Kidney (tissue), 14 donors: ENCODE measurements around the gene MZF1. TPM values are rescaled to one million over a fixed set of nuclear protein-coding genes. Genes with fewer than 3 reads are reported as not detected.

Experiments
- DNase-seq, 5 donors: peaks; one replicate each; pipeline ENCODE4 v3.0.0-alpha.2; 2013 to 2020
- FAIRE-seq: peaks from 2 replicates; lab custom pipeline; 2012; peaks lifted over from hg19 to GRCh38; lab: Jason Lieb, UNC
- H3K27ac ChIP-seq, 2 donors: one replicate each; pipeline ENCODE4 v1.7.0; 2013; ENCODE audit warnings: low read depth in 2 of 2, low read length in 2 of 2, inconsistent platforms in 1 of 2
- H3K27me3 ChIP-seq: one replicate; pipeline ENCODE4 v1.7.1; 2013; ENCODE audit warnings: low read length, inconsistent platforms; ENCODE audit not compliant: control insufficient read depth, insufficient read depth
- H3K36me3 ChIP-seq, 3 donors: one replicate each; pipeline versions ENCODE4 v1.7.0 to v1.7.1; 2013; ENCODE audit warnings: low read length in 3 of 3, control low read depth in 1 of 3, inconsistent platforms in 1 of 3; ENCODE audit not compliant: insufficient read depth in 3 of 3, control insufficient read depth in 2 of 3
- H3K4me1 ChIP-seq, 3 donors: one replicate each; pipeline versions ENCODE4 v1.7.0 to v1.7.1; 2013; ENCODE audit warnings: low read length in 3 of 3, inconsistent platforms in 1 of 3, low read depth in 1 of 3; ENCODE audit not compliant: control insufficient read depth in 2 of 3, insufficient read depth in 2 of 3
- H3K4me3 ChIP-seq, 3 donors: one replicate each; pipeline versions ENCODE4 v1.7.0 to v1.8.1; 2013; ENCODE audit warnings: low read length in 3 of 3, control low read depth in 1 of 3, inconsistent platforms in 1 of 3
- H3K9ac ChIP-seq, 3 donors: one replicate each; pipeline versions ENCODE4 v1.7.0 to v1.7.1; 2013; ENCODE audit warnings: low read length in 3 of 3, control low read depth in 1 of 3, inconsistent platforms in 1 of 3
- H3K9me3 ChIP-seq, 3 donors: one replicate each; pipeline versions ENCODE4 v1.7.0 to v1.7.1; 2013; ENCODE audit warnings: low read length in 3 of 3, control low read depth in 1 of 3, inconsistent platforms in 1 of 3; ENCODE audit not compliant: control insufficient read depth in 2 of 3, insufficient read depth in 1 of 3
- CTCF ChIP-seq: IDR thresholded peaks from 3 replicates; pipeline ENCODE4 v1.5.1; 2012; ENCODE audit warnings: mild to moderate bottlenecking, moderate library complexity, borderline replicate concordance; ENCODE audit not compliant: insufficient read depth; ENCODE audit errors: extremely low read depth
- intact Hi-C: fragments of 100-400 bp; cut with DNase I; formaldehyde crosslinking; loops from one replicate; pipeline ENCODE4 v1.11.1; 2022
- polyA plus RNA-seq: library from polyadenylated mRNA; stranded (reverse); fragments of 350-450 nt; fragmentation: Illumina TruSeq; extraction: RNeasy Lipid Tissue Mini Kit (QIAGEN cat#74804); gene quantifications from one replicate; pipeline ENCODE4 v1.2.3, GENCODE V29; 2014; ENCODE audit warnings: low read depth, low replicate concordance; ENCODE audit not compliant: insufficient read depth
- total RNA-seq: library from RNA; stranded (reverse); fragmentation: NEBNext Ultra II Directional; extraction: Animal tissue kit (Norgen Biotek cat#: 25700); gene quantifications from one replicate; pipeline ENCODE4 v1.2.1, GENCODE V29; 2021
- donor health status: control.
- donor health status: control.
- donor health status: control.
- donor health status: control.
- donor health status: control.
- donor health status: DM: yes; HTN: yes; CAD: no.
- donor health status: Normal renal cell carcinoma (clear cell type).

MZF1 gene
- total and polyA plus RNA-seq, 2 donors from 2014 or later, result 12.9 to 38.6 TPM

DNA sequence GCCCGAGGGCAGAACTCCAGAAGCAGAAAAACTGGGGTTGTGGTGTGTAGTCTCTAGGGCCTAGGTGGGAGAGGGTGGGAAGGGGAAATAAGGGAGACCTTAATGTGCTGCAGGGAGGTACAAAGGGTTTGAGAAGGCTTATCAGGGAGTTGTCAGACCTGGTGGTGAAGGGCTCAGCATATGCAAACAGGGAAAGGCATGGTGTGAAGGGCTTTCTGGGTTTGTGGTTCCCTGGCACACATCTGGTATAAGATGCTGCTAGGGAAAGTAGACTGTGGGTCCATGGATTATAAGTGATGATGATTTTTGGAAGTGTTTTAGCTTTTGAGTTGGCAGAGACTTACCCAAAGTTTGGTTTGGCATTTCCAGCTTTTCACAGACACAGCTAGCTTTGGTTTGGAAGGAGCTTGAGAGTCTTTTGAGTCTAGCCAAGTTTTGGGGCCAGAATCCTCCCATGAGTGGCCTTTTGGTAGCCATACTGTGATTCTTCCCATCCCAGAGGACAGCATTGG, 27.1 kb downstream of the MZF1 start:
- TF ChIP-seq CTCF, result no peak
- Histone ChIP-seq H3K36me3 (peaks cover 14 to 50% (median 36%) of the 10 kb centered on the region in 3 donors), H3K9ac (peak overlapping the region in 2 of 3 donors; percentile 80 to 87), H3K9me3 (no peaks in the 10 kb centered on the region), H3K4me1 (peaks cover 2 to 20% (median 9%) of the 10 kb centered on the region in 3 donors), H3K27me3 (no peaks in the 10 kb centered on the region), H3K27ac (no peak overlapping the region), H3K4me3 (peak overlapping the region; percentile 66 to 86 (median 78))
- DNase-seq (no peak), FAIRE-seq (no peak)
- intact Hi-C loops, result no loop called here

- H3K4me1 ChIP-seq, result peaks cover 2 to 20% (median 9%) of the 10 kb centered on the region in 3 donors
- FAIRE-seq, result no peak
- H3K27me3 ChIP-seq, result no peaks in the 10 kb centered on the region
- no peaks in the 10 kb centered on the region for H3K9me3 ChIP-seq
- no peak overlapping the region for H3K27ac ChIP-seq
- DNase-seq, result peak in 2 of 5 donors; percentile 43 to 62
- intact Hi-C loops, result no loop called here
- peaks cover 10 to 43% (median 31%) of the 10 kb centered on the region in 3 donors for H3K36me3 ChIP-seq
- H3K4me3 ChIP-seq, result peak overlapping the region; percentile 66 to 86 (median 78)
- TF ChIP-seq CTCF, result no peak
- peak overlapping the region; percentile 50 to 87 (median 80) for H3K9ac ChIP-seq
Measured at GRCh38 chr19:58545286-58546018, 27.7 kb downstream of the MZF1 start.

GRCh38 chr19:58544591-58545285, 28.4 kb downstream of the MZF1 start:
- peak overlapping the region; percentile 50 to 87 (median 80) for H3K9ac ChIP-seq
- peak overlapping the region; percentile 66 to 86 (median 78) for H3K4me3 ChIP-seq
- H3K36me3 ChIP-seq, result peaks cover 7 to 36% (median 24%) of the 10 kb centered on the region in 3 donors
- intact Hi-C loops, result no loop called here
- peaks cover 2 to 20% (median 9%) of the 10 kb centered on the region in 3 donors for H3K4me1 ChIP-seq
- H3K27me3 ChIP-seq, result no peaks in the 10 kb centered on the region
- no peak for TF ChIP-seq CTCF
- no peak for FAIRE-seq
- H3K9me3 ChIP-seq, result no peaks in the 10 kb centered on the region
- H3K27ac ChIP-seq, result peak overlapping the region; percentile 96 to 99
- peak in 4 of 5 donors; percentile 75 to 86 (median 80) for DNase-seq
